Activated CD4-positive, alpha-beta T cell treated with anti-CD3 and anti-CD28 coated beads for 24 hours (primary cell): Measurements from ENCODE around the gene MRPL40.

Source experiments
- DNase-seq, 2 donors: peaks; one replicate each; pipeline ENCODE4 v3.0.0-alpha.2; 2020; ENCODE audit warnings: low read depth in 2 of 2

The MRPL40 gene

GRCh38 chr22:19463008-19463407, 30.7 kb downstream of the MRPL40 start:
- no peak for DNase-seq

DNA sequence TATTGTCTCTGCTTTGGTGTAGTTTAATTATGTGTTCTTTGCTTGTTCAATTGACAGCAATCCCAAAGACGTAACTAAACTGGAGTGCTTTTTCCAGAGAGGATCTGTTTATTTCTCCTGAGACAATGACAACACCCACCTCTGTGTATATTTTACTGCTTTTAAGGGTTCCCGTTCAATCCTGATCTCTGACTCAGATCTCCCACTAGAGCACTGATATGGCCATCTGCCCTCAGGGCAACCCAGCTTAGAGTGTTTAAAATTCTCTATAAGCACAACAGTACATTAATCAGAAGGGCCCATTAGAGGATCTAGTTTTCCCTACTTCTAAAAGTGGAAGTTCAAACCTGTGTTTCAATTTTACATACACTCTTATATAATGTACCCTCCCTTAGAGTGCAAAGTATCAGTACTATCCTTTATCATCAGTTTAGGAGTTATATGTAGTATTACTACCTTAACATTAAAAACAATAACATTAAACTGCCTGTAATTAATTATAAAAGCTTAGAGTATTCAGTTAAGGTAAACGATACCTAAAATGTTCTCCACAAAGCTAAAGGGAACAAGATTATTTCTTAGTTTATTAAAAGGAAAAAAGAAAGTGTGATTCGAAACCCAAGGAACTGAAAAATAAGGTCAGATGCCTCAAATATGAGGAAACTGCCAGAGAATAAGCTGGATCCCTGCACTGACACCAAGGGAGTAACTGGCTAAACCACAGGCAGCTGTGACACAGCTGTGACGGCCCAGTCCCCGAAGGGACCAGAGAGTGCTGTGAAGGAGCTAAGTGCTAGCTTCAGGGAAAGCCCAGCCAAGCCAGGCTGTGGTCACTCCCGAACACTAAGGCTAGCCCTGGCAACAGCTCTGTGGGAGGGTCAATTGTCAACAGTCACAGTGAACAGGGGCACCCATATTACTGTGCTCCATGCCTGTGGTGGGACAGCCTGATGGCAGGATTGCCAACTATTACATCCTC, 31.4 kb downstream of the MRPL40 start:
- DNase-seq = no peak

DNA sequence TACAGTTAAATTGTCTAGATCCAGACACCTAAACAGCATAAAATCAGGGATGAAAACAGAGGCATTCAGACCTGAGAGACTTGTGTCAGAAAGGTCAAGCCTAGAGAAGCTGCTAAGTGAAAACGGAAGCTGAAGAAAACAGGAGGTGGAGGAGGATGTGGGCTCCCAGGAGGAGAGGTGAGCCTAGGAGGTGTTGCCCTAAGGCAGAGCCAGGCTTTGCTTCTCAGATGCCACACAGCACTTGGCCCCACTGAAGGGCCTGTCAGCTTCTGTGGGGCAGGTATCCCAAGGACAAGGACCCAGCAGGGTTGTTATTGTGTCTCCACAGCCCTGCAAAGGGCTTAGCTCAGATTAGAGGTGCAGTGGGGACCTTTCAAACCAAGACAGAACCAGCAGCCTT, 32.2 kb downstream of the MRPL40 start:
- no peak for DNase-seq

- DNase-seq = no peak
Measured at GRCh38 chr22:19464975-19465374, 32.6 kb downstream of the MRPL40 start.

GRCh38 chr22:19466126-19466716, 33.9 kb downstream of the MRPL40 start:
- DNase-seq = no peak

GRCh38 chr22:19466848-19467752, 34.8 kb downstream of the MRPL40 start:
- no peak for DNase-seq

GRCh38 chr22:19467912-19468311, 35.6 kb downstream of the MRPL40 start:
- no peak for DNase-seq

- no peak for DNase-seq
Measured at GRCh38 chr22:19469421-19469820, 37.1 kb downstream of the MRPL40 start.

GRCh38 chr22:19470010-19470409, 37.7 kb downstream of the MRPL40 start:
- DNase-seq = no peak

DNA sequence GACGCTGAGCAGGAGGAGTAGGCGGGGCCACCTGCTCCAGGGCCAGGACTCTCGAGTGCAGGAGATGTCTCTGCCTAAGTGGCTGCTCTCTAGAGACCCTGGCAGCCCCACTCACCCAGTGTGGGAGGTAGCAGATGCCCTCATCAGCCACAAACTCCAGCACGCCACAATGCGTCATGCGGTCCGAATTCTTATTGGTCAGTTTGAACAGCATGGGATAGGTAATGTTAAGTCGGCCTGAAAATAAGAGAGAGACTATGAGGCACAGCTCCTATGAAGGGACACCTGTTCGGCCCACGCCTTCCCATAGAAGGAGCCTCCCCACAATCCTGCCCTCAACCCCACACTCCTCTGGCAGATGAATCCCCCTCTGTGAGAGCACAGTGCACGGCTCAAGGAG, 39.2 kb downstream of the MRPL40 start:
- no peak for DNase-seq

DNA sequence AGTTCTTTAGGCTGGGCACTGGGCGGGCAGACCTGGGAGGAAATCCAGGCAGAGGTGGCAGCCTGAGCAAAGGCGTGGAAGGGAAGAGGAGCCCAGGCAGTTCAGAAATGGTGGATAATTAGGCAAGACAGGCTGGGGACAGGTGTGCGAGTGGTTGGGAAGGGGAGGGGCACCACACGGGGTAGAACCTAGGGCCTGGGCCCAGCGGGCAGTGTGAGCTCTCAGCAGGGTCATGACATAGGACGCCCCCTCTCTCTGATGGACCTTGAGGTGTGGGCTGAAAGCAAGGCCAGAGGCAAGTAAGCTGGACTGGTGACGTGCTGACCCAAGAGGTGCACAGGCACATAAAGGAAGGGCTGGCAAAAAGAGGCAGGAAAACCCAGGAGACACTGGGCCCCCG, 39.9 kb downstream of the MRPL40 start:
- no peak for DNase-seq

DNA sequence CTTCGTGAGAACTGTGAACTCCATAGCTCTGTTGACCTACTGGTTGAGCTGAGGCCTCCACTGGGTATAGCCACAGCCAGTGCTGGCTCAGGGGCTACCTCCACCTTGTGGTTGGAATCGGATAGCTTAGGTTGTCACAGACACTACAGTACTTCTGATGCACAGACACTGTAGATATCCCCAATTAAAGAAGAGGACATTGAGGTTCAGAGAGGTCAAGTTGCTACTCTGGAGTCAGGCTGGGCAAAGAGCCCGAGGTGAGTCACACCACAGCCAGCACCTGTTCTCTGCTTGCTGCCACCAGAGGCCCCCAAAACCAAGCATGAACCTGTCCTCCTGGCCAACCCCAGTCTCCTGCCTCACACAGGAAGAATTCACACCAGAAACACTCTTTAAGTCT, 41.2 kb downstream of the MRPL40 start:
- no peak for DNase-seq

- no peak for DNase-seq
Measured at GRCh38 chr22:19476023-19476422, 43.7 kb downstream of the MRPL40 start.

GRCh38 chr22:19477321-19478044, 45.1 kb downstream of the MRPL40 start:
- DNase-seq = no peak

DNA sequence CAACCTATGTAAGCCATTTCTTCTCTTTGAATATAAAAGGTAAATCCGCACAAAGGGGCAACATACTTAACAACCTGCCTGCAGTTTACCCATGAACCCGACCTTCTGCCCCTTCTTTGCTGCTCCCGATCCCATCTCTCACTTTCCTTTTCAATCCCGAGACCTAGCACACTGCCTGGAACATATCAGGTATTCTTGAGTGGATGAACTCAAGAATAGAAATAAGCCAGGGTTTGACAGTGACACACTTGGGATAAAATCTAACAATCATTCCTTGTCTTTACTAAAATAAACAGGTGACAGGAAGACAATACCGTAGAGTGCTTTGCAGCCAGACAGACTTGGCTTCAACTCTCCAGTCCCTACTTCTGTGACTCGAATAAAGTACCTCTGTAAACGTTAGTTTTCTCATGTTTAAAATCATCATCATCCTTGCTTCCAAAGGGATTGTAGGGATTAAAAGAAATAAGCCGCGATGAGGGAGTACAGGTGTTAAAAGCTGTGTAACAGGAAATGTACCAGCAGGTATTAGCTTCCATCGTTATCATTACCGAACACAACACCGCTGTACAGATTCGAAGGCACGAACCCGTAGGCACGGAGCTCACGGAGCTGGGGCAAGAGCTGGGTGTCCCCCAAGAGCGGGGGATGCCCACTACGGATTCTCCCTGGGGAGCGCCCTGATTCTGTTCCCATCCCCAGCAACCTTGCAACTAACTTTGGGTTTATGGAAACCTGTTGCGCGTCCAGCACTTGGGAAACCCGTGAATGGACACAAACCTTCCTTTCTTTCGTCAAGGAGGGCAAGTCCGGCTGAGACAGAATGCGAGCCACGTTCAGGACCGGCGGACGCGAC, 45.9 kb downstream of the MRPL40 start:
- no peak for DNase-seq

DNA sequence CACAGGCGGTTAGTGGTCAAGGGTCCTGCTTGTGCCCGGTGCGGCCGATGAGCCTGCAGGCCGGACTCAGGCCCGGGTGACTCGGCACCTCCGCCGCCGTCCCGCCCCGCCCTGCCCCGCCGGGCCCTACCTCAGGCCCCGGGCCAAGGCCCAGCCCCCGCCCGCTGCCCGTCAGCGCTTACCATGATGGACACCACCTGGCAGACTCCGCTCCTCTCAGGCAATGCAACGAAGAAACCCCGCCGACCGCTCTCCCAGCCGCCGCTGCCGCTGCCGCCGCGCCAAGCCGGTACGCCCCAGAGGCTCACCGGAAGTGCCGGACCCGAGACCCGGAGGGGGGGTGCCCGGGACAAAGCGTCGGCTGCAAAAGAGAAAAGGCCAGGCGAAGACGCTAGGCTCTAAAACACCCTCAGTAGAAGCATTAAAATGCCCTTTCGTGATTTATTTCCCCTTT, 46.6 kb downstream of the MRPL40 start, which contains the start of gene UFD1:
UFD1 (minus strand) TSS at position 293 of the 454 bp plus-strand sequence; CDS start at position 185, 108 bp downstream.
- peak; percentile 61 to 69 for DNase-seq

GRCh38 chr22:19479355-19480172, 47.2 kb downstream of the MRPL40 start, which contains the start of gene CDC45:
Gene CDC45 (plus strand): TSS chr22:19479920. CDS start chr22:19479969, 49 bp downstream.
- DNase-seq = peak; percentile 86 to 87

DNA sequence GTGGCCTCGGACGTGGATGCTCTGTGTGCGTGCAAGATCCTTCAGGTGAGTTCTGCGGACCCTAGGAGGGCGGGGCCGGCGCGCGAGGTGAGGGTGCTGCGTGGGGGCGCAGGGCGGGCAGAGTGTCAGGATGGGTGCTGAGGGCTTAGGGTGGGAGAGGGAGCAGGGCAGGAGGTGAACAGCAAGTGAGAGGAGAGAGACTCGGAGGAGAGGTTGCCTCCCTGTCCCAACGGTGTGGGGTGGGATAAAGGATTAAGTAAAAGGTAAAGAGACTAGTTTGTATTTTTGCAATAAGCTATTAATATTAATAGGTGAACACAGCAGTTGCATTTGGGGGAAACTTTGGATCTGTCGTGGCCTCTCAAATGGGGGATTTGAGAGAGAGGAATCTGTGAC, 47.8 kb downstream of the MRPL40 start:
- peak in 1 of 2 donors; percentile 13 for DNase-seq

GRCh38 chr22:19480789-19481188, 48.4 kb downstream of the MRPL40 start:
- DNase-seq = no peak
